ENCODE results near the gene ZNF445.

Gene ZNF445

DNA sequence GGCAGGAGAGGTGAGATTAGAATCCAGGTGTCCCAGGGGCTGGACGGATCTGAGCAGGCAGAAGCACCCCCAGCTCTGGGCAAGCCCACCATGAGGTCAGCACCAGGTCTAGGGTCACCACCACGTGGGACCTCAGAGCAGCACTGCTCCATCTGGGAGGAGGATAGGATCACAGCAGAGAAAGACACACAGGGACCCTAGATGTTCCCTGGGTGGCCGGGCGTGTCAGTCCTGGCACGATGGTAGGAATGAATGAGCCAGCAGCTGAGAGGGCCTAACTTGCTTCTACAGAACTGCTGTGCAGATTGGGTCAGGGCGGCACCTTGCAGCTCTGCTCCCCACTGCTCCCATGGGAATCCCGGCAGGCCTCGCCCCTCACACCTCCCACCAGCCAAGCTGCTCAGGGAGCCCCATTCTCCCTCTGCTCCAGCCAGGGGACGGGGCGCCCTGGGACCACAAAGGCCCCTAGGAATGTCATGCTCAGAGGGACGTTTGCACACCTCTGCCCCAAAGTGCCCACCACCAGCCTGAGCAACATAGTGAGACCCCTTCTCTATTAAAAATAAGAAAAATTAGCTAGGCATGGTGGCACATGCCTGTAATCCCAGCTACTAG is 66.3 kb downstream of the ZNF445 start:
- DNase-seq (ENCODE audit: low read depth in 1 of 2, low spot score in 1 of 2) = no peak
- TF ChIP-seq SPI1 (IDR thresholded peaks at IDR 0.05; ENCODE audit: borderline replicate concordance, low read depth) (no peak), GABPA (IDR thresholded peaks at IDR 0.05; ENCODE audit: low read depth) (no peak), POLR2AphosphoS5 (IDR thresholded peaks at IDR 0.05; ENCODE audit: low read depth) (no peak)
- TF ChIP-seq, protein P1, sequence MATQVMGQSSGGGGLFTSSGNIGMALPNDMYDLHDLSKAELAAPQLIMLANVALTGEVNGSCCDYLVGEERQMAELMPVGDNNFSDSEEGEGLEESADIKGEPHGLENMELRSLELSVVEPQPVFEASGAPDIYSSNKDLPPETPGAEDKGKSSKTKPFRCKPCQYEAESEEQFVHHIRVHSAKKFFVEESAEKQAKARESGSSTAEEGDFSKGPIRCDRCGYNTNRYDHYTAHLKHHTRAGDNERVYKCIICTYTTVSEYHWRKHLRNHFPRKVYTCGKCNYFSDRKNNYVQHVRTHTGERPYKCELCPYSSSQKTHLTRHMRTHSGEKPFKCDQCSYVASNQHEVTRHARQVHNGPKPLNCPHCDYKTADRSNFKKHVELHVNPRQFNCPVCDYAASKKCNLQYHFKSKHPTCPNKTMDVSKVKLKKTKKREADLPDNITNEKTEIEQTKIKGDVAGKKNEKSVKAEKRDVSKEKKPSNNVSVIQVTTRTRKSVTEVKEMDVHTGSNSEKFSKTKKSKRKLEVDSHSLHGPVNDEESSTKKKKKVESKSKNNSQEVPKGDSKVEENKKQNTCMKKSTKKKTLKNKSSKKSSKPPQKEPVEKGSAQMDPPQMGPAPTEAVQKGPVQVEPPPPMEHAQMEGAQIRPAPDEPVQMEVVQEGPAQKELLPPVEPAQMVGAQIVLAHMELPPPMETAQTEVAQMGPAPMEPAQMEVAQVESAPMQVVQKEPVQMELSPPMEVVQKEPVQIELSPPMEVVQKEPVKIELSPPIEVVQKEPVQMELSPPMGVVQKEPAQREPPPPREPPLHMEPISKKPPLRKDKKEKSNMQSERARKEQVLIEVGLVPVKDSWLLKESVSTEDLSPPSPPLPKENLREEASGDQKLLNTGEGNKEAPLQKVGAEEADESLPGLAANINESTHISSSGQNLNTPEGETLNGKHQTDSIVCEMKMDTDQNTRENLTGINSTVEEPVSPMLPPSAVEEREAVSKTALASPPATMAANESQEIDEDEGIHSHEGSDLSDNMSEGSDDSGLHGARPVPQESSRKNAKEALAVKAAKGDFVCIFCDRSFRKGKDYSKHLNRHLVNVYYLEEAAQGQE (IDR thresholded peaks at IDR 0.05; ENCODE audit: insufficient replicate concordance, low read depth) = no peak
- Histone ChIP-seq H3K4me3 (replicated peaks; ENCODE audit: insufficient read depth, low read length) (no peak overlapping the region), H3K27me3 (ENCODE audit: insufficient read depth, poor library complexity, severe bottlenecking) (no peaks in the 10 kb centered on the region), H3K27ac (replicated peaks) (no peak overlapping the region)

DNA sequence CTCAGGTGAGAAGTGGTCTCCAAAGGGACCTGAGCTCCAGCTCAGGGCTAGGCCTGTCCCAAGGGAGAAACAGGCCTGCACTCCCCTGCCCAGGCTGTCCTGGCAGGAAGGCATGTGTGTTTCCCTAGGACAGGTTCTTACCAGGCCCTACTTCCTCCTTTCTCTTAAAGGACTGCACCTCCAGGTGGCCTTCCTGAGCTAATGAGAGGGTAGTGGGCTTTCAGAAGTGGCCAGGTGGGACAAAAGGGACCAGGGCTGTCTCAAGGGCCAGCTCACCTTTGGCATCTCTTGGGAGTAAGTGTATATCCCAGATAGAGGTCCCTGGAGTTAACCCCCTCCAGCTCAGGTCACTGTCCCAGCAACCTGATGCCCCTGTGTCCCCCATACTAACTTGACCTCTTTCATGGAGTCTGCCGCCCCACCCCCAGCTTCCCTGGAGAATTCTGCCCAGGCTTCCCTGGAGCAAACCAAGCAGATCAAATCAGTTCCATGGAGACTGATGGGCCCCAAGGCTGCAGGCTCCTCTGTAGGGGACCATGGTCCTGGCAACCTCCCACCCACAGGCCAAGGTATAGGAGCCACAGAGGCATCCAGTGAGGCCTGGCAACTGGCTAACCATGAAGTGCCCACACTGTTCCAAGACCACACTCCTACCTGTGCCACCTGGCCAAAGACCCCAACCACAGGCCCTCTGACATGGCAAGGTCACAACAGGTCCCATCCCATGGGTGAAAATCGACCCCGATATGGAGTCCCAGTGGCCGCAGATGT is 67.6 kb downstream of the ZNF445 start:
- no peaks in the 10 kb centered on the region for H3K27me3 ChIP-seq (ENCODE audit: insufficient read depth, poor library complexity, severe bottlenecking)
- TF ChIP-seq, protein P1 (IDR thresholded peaks at IDR 0.05; ENCODE audit: insufficient replicate concordance, low read depth) = no peak
- TF ChIP-seq, protein P2, sequence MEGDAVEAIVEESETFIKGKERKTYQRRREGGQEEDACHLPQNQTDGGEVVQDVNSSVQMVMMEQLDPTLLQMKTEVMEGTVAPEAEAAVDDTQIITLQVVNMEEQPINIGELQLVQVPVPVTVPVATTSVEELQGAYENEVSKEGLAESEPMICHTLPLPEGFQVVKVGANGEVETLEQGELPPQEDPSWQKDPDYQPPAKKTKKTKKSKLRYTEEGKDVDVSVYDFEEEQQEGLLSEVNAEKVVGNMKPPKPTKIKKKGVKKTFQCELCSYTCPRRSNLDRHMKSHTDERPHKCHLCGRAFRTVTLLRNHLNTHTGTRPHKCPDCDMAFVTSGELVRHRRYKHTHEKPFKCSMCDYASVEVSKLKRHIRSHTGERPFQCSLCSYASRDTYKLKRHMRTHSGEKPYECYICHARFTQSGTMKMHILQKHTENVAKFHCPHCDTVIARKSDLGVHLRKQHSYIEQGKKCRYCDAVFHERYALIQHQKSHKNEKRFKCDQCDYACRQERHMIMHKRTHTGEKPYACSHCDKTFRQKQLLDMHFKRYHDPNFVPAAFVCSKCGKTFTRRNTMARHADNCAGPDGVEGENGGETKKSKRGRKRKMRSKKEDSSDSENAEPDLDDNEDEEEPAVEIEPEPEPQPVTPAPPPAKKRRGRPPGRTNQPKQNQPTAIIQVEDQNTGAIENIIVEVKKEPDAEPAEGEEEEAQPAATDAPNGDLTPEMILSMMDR (IDR thresholded peaks at IDR 0.05; ENCODE audit: insufficient read depth, low read length) = no peak
- TF ChIP-seq SPI1 (IDR thresholded peaks at IDR 0.05; ENCODE audit: borderline replicate concordance, low read depth) (no peak), POLR2AphosphoS5 (IDR thresholded peaks at IDR 0.05; ENCODE audit: low read depth) (no peak), GABPA (IDR thresholded peaks at IDR 0.05; ENCODE audit: low read depth) (no peak)
- no peak for DNase-seq (ENCODE audit: low read depth in 1 of 2, low spot score in 1 of 2)
- no peak overlapping the region for H3K27ac ChIP-seq (replicated peaks)
- H3K4me3 ChIP-seq (replicated peaks; ENCODE audit: insufficient read depth, low read length) = no peak overlapping the region

DNA sequence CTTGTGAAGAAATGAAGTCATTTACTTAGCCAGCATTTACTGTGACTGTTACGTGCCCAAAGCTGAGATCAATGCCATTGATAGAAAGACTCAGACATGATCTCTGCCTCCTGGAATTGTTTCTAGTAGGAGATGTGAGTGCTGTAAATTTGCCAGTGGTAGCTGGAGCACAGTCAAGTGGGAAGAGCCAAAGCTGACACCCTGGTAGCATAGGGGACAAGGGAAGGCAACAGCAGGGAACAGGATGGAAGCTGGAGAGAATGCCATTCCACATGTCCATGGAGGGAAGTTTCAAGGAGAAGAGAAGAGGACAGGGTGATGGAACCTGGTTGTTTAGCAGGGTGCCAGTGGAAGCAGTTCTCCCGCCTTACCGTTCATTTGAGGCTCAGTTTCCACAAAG is 74.9 kb downstream of the ZNF445 start:
- Histone ChIP-seq H3K27ac (replicated peaks) (no peak overlapping the region), H3K27me3 (ENCODE audit: insufficient read depth, poor library complexity, severe bottlenecking) (no peaks in the 10 kb centered on the region), H3K4me3 (replicated peaks; ENCODE audit: insufficient read depth, low read length) (no peak overlapping the region)
- no peak for DNase-seq (ENCODE audit: low read depth in 1 of 2, low spot score in 1 of 2)
- TF ChIP-seq, protein P2 (IDR thresholded peaks at IDR 0.05; ENCODE audit: insufficient read depth, low read length) = no peak
- no peak for TF ChIP-seq GABPA (IDR thresholded peaks at IDR 0.05; ENCODE audit: low read depth)
- TF ChIP-seq SPI1 (IDR thresholded peaks at IDR 0.05; ENCODE audit: borderline replicate concordance, low read depth) = no peak
- TF ChIP-seq POLR2AphosphoS5 (IDR thresholded peaks at IDR 0.05; ENCODE audit: low read depth) = no peak

DNA sequence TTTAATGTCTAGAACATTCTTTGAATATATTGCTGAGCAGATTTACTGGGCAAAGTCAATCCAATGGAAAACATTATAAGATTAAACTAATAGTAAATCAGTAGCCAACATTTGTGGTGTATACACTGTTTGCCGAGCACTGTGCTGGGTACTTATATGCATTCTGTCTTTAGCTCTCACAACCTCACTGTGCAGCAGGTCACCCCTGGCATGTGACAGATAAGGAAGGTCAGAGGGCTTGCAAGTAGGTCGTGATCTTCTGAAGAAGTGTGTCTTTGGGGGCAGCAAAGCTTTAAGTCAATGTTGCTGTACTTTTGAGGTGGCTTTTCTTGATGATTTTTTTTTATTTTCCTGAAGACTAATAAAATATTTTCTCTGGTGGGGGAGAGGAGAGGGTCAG is 76.7 kb downstream of the ZNF445 start:
- TF ChIP-seq GABPA (IDR thresholded peaks at IDR 0.05; ENCODE audit: low read depth) = no peak
- TF ChIP-seq, protein P1 (IDR thresholded peaks at IDR 0.05; ENCODE audit: insufficient replicate concordance, low read depth) = no peak
- TF ChIP-seq SPI1 (IDR thresholded peaks at IDR 0.05; ENCODE audit: borderline replicate concordance, low read depth) = no peak
- TF ChIP-seq POLR2AphosphoS5 (IDR thresholded peaks at IDR 0.05; ENCODE audit: low read depth) = no peak
- TF ChIP-seq, protein P2 (IDR thresholded peaks at IDR 0.05; ENCODE audit: insufficient read depth, low read length) = no peak
- Histone ChIP-seq H3K4me3 (replicated peaks; ENCODE audit: insufficient read depth, low read length) (no peak overlapping the region), H3K27me3 (ENCODE audit: insufficient read depth, poor library complexity, severe bottlenecking) (no peaks in the 10 kb centered on the region), H3K27ac (replicated peaks) (no peak overlapping the region)
- DNase-seq (ENCODE audit: low read depth in 1 of 2, low spot score in 1 of 2) = no peak
